NCI-H2029 (cell line): ENCODE results near the gene FAR2.
"Not testable (repeated sequence)": the region's sequence is repeated elsewhere in the genome, so short reads cannot be mapped to it uniquely, and the experiment has no call there.

Source experiments
- DNase-seq: peaks from one replicate; lab custom pipeline; 2025; lab: John Stamatoyannopoulos, UW

Gene FAR2

DNA sequence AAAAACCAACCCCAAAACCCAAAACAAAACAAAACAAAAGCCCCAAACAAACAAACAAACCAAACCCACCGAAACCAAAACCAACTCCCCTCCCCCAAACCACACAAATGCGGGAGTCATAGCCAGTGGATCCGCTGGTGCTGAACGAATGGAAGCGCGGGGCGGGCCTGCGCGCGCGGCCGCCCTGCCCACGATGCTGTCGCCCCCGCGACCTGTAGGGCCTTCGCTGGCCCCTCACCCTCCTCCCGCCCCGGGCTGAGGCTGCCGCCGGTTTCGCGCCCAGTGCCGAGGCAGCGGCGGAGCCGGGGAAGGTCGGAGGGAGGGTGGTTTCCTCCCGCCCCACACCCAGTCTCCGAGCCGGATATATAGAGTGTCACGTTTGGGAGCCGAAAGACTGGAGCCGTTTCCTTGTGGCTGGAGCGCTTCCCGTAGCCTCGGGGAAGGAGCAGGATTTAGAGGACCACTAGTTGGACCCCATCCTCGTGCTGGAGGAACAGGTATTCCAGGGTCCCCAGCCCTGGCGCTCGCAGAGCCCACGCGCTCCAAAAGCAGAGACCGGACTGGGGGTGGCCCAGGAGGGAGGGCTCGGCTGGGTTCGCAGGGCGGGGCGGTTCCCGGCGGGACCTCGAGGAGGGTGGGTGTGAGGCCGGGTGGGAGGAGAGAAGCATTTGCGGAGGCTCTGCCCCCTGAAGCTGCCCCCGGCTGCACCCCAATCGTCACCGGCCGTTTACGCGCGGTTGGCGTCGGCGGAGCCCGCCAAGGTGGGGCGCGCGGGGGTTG lies at the start of gene FAR2:
TSS of gene FAR2 (plus strand) at position 368 of the 780 bp plus-strand sequence. CDS start 121,172 bp downstream, outside the sequence.
- peak; percentile 75 for DNase-seq

DNA sequence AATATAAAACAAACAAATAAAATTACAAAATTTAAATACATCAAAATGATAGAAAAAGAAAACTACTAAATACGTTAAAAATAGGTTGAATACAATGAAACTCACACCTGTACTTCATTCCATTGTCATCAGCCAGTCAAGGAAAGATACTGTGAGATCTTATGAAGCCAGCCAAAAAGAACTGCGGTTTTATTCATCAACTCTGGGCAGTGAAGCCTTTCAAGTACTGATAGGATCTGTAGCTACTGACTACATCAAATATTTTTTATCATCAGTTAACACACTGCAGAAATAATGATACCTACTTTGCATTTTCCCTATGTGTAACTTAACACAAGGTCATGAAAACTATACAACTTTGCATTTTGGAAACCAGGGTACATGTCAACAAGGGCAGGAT lies 46.3 kb upstream of the FAR2 start:
- DNase-seq = no peak

DNA sequence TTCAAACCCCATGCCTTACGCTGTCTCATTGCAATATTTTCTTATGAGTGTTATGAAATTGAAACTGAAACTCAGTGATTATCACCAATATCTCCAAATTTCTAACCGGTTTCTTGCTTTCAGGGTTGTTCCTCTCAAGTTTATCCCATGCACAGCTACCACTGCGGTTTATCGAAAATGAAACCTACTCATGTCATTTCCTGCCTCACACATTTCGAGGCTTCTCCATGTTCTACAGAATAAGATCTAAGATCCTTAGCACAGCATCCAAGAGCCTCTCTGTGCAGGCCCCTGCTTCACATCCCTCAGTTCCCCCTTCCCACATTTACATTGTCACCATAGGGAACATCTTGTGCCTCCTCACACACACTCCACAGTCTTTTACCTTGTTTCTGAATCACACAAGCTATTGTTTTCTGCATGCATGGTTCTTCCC lies 45.5 kb upstream of the FAR2 start:
- DNase-seq = no peak

DNA sequence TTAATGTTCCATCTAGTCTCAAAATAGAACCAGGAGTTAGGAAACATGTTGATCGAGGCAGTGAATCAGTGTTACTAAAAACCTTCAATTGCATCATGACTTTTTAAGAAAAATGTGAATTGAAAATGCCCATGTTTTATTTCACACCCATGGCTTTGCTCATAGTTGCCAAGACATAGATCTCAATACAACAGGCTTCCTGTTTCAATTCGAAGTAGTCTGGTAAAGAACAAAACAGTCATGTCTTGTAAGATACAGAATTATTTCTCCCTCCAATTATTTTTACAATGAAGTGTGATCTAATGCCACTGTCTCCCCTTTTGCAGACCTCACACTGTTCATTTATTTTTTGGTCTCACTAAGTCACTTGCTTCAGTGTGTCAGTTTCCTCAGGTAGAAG lies 44.6 kb upstream of the FAR2 start:
- no peak for DNase-seq

GRCh38 chr12:29110506-29111442 lies 38.3 kb upstream of the FAR2 start:
- no peak for DNase-seq

GRCh38 chr12:29113101-29113500 lies 36.0 kb upstream of the FAR2 start:
- DNase-seq = no peak

DNA sequence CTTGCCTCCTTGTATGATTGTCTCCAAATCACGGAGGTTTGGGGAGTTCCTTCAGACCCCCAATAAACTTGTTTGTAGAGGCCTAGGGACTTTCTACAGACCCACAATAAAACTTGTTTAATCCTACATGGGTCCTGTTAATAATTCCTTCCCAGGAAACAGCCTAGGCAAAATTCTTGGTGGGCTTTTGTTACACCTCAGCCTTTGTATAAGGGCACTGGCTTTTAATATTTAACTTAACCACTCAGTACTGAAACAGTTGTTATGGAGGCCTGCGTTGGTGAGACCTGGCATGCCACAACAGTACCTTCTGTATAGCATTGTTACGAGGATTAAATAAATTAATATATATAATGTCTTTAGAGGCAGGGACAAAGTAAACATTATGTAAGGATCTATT lies 32.7 kb upstream of the FAR2 start:
- DNase-seq = no peak

GRCh38 chr12:29131539-29131938 lies 17.5 kb upstream of the FAR2 start:
- DNase-seq = no peak

DNA sequence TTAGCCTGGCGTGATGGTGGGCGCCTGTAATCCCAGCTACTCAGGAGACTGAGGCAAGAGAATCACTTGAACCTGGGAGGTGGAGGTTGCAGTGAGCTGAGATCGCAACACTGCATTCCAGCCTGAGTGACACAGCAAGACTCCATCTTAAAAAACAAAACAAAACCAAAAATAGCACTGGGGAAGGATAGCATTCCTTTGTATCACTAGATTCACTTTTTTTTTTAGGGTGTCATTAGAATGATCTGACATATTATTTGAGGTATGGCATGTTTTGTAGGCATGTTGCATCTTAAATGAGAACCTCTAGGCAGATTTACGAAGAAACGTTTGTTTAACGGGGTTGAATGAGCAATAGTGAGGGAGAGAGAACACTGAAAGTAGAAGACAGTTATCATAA lies 16.8 kb upstream of the FAR2 start:
- no peak for DNase-seq

DNA sequence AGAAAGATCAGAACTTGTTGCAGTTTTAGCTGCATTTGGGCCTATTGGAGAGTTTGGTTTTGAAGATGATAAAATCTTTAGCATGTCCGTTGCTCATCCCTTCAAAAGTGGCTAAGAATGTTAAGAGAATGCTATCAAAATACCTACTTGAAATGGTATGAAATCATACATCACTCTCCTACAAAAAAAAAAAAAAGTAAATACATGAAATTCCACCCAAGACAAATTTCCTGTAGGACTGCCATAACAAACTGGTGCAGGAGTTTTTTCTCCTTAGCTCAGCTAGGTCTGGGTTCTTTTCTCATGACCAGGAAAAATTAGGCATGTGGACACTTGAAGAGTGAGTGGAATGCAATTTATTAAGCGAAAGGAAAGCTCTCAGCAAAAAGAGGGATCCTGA lies 15.9 kb upstream of the FAR2 start:
- DNase-seq = no peak

DNA sequence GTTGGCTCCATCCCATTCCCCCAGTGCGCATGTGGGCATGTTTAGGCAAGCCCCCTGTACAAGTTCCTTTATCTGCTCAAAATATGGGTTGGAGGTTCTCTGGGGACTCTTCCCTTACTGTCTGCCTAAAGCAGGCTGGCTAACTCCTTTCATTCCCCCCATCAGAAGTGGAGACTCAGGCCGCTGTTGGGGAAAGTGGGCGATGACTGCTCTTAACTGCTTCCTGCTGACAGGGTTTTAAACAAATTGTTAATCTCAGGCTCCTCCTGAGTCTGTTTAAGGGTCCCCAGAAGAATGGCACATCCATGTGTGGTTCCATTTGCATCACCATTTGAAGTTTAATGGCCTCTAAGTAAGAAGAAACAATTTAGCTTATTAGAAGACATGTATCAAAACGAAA lies 15.4 kb upstream of the FAR2 start:
- no peak for DNase-seq

- not testable (repeated sequence) for DNase-seq
Observed at GRCh38 chr12:29138256-29138655, 10.8 kb upstream of the FAR2 start.

DNA sequence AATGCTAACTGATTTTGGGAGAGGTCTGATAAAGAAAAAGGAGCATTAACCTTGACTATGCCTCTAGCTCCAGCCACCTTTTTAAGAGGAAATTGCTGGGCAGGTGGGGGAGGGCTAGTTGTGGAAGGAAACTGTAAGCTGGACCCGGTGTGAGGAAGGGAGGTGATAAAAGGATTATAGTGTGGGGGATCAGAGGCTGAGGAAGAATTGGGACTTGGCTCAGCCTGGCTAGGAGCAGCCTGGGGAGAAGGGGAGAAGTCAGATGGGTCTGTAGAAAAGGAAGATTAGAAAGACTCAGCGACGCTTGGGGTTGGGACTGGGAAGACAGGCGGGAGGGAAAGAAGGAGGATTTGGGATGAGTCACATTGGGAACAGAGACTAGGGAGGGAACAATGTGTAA lies 10.2 kb upstream of the FAR2 start:
- DNase-seq = not testable (repeated sequence)

DNA sequence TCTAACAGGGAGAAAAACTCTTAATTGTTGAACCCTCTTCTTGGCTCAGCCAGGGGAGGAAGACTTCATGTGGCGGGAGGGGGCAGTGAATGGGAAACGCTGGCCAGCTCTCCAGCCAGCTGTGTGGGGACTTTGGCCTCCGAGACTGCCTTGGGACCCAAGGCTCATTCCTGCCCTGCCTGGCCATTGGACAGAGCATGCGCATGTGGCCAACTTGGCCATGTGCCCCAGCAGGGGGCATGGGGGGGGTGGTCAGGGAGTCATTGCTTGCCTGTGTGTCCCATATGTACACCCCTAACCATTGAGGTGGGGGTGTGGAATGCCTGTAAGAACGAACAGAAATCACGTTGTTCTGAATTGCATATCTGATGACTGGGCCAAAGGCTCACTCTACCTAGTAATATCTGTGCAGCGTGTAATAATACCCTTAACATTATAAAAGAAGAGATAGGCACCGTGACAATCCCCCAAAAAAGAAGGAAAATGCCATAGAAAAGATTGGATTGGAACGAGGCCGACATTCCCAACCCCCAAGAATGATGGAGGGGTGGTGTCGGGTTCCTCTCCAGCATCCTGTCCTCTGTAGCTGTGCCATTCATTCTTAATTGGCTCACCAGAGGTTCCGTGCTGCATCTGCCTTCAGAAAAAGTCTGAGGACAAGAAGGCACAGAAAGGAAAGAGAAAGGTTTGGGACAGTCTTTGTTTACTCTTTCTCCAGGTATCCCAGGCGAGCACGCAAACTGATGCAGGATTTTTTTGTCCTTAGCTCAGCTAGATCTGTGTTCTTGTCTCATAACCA lies 3.5 kb upstream of the FAR2 start:
- DNase-seq = no peak

DNA sequence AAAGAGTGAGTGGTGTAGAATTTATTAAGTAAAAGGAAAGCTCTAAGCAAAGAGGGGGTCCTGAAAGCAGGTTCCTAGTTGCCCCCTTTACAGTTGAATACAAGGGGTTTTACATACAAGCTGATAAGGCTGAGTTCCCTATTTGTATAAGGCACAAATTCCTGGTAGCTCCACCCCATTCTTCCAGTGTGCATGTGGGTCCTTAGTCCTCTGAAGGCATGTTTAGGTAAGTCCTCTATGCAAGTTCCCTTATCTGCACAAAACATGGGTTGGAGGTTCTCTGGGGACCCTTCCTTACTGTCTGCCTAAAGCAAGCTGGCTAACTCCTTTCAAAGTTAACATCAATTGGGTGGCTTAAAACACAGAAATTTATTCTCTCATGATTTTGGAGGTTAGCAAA lies 2.9 kb upstream of the FAR2 start:
- DNase-seq = no peak

GRCh38 chr12:29147731-29148595 lies 1.1 kb upstream of the FAR2 start:
- DNase-seq = peak; percentile 23

DNA sequence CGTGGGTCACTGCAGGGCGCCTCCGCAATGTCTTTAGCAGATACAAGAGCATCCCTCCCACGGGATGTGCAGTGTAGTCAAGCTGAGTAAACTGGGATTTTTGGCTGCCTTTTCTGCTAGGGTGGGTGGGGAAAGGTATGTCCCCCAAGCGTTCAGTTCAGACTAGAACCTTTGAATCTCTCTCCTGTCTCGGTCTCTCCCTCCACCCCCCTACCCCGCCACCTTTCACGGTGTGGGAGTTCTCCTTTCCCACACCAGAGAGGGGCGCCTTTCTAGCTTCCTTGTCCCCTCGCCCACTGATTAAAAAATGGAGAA lies 525 bp upstream of the FAR2 start:
- DNase-seq = peak; percentile 58

DNA sequence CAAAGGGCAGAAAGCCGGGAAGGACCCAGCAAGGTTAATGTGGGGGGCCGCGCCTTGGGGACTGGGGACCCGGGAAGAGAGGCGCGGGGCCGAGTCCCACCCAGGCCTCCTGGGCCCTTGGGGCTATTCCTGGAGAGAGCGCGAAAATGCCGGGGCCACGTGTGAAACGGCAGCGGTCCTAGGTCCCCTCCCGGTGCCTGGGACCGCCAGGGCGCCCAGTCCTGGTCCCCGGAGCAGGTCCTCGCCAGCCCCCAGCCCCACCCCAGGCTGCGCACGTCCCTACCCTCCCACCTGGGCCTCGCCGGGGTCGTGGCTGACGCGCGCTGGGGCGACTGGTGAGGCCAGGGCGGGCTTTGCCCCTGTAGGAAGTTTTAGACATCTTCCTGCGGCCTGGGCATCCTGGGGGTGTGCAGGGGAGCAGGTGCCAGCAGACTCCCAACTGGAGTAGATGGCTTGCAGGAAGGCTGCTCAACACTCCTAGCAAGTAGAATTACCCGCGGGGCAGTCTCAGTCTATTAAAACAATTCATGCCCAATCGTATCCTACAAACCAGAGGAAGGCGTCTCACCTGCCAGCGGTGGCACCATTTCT lies 708 bp downstream of the FAR2 start:
- DNase-seq = peak; percentile 44

GRCh38 chr12:29150462-29150861 lies 1.4 kb downstream of the FAR2 start:
- peak; percentile 27 for DNase-seq

GRCh38 chr12:29152223-29152868 lies 3.3 kb downstream of the FAR2 start:
- no peak for DNase-seq
